Testis (tissue), 3 donors: ENCODE measurements around the gene IL16. TPM values are rescaled to one million over a fixed set of nuclear protein-coding genes. Genes with fewer than 3 reads are reported as not detected.

ENCODE experiments used
- DNase-seq: peaks from one replicate; pipeline ENCODE4 v3.0.0-alpha.2; 2019
- H3K27ac ChIP-seq, 2 donors: fragments of 200-600 bp; sonication (generic); one replicate each; pipeline ENCODE4 v1.5.1; 2019
- H3K27me3 ChIP-seq: fragments of 200-600 bp; sonication (generic); one replicate; pipeline ENCODE4 v1.5.1; 2019
- H3K36me3 ChIP-seq: fragments of 200-600 bp; sonication (generic); one replicate; pipeline ENCODE4 v1.5.1; 2017; ENCODE audit warnings: low read depth; ENCODE audit errors: missing control alignments
- H3K4me1 ChIP-seq: fragments of 200-600 bp; sonication (generic); one replicate; pipeline ENCODE4 v1.5.1; 2019
- H3K4me3 ChIP-seq, 2 donors: fragments of 200-600 bp; sonication (generic); one replicate each; pipeline ENCODE4 v1.5.1; 2017 to 2019
- H3K9me3 ChIP-seq: fragments of 200-600 bp; sonication (generic); one replicate; pipeline ENCODE4 v1.5.1; 2017
- POLR2A ChIP-seq: fragments of 450-650 bp; IDR thresholded peaks from one replicate; pipeline ENCODE4 v1.6.1; 2017; ENCODE audit warnings: antibody characterized with exemption, mild to moderate bottlenecking, moderate library complexity
- WGBS, 2 donors: methylation state at CpG; one replicate each; pipeline ENCODE4 v1.1.5; 2018; 5-methylcytosine and 5-hydroxymethylcytosine counted together
- intact Hi-C: fragments of 100-400 bp; cut with DNase I; formaldehyde crosslinking; loops from one replicate; pipeline ENCODE4 v1.15.1; 2023; ENCODE audit warnings: low total_unique reads
- polyA plus RNA-seq: library from polyadenylated mRNA; stranded (reverse); fragments of 350-450 nt; fragmentation: Illumina TruSeq; extraction: RNeasy Lipid Tissue Mini Kit (QIAGEN cat#74804); gene quantifications from one replicate; pipeline ENCODE4 v1.2.3, GENCODE V29; 2014; ENCODE audit warnings: low read depth, low replicate concordance; ENCODE audit not compliant: insufficient read depth
- total RNA-seq, 2 donors: library from RNA; depleted of rRNA; stranded (reverse); fragments of >200 nt; gene quantifications; one replicate each; pipeline ENCODE4 v1.2.3, GENCODE V29; 2016
- TF ChIP-seq, protein P1 (sequence below), 3 experiments: fragments of 450-650 bp in 2 of 3; fragments of 200-600 bp in 1 of 3; sonication (generic) in 1 of 3; IDR thresholded peaks; one replicate each; pipeline ENCODE4 v1.5.1; 2016 to 2019; ENCODE audit warnings: antibody characterized with exemption in 3 of 3, mild to moderate bottlenecking in 2 of 3, moderate library complexity in 1 of 3

IL16 gene
- total and polyA plus RNA-seq, 3 donors from 2014 or later, result 13.1 to 17.6 (median 14.9) TPM

GRCh38 chr15:81171286-81171685, 25.4 kb upstream of the IL16 start:
- TF ChIP-seq, protein P1, sequence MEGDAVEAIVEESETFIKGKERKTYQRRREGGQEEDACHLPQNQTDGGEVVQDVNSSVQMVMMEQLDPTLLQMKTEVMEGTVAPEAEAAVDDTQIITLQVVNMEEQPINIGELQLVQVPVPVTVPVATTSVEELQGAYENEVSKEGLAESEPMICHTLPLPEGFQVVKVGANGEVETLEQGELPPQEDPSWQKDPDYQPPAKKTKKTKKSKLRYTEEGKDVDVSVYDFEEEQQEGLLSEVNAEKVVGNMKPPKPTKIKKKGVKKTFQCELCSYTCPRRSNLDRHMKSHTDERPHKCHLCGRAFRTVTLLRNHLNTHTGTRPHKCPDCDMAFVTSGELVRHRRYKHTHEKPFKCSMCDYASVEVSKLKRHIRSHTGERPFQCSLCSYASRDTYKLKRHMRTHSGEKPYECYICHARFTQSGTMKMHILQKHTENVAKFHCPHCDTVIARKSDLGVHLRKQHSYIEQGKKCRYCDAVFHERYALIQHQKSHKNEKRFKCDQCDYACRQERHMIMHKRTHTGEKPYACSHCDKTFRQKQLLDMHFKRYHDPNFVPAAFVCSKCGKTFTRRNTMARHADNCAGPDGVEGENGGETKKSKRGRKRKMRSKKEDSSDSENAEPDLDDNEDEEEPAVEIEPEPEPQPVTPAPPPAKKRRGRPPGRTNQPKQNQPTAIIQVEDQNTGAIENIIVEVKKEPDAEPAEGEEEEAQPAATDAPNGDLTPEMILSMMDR (IDR thresholded peaks at IDR 0.05), result no peak
- TF ChIP-seq POLR2A, result no peak
- intact Hi-C loops, result no loop called here
- H3K4me3 ChIP-seq, result no peak overlapping the region
- DNase-seq, result no peak
- H3K4me1 ChIP-seq, result peaks cover 26% of the 10 kb centered on the region
- H3K9me3 ChIP-seq, result no peaks in the 10 kb centered on the region
- no peaks in the 10 kb centered on the region for H3K36me3 ChIP-seq
- H3K27ac ChIP-seq, result peak overlapping the region in 1 of 2 donors; percentile 21
- H3K27me3 ChIP-seq, result no peaks in the 10 kb centered on the region

GRCh38 chr15:81174125-81174791, 22.4 kb upstream of the IL16 start:
- Histone ChIP-seq H3K4me1 (peaks cover 21% of the 10 kb centered on the region), H3K27ac (peak overlapping the region; percentile 9 to 45), H3K27me3 (no peaks in the 10 kb centered on the region), H3K36me3 (no peaks in the 10 kb centered on the region), H3K4me3 (no peak overlapping the region), H3K9me3 (no peaks in the 10 kb centered on the region)
- WGBS, 2 donors, result 52 to 65% methylated on average over 2 of the region's 2 CpGs
- TF ChIP-seq POLR2A, result no peak
- TF ChIP-seq, protein P1 (IDR thresholded peaks at IDR 0.05), result no peak
- DNase-seq, result no peak
- intact Hi-C loops, result no loop called here

GRCh38 chr15:81174792-81175327, 21.8 kb upstream of the IL16 start:
- no peak for DNase-seq
- intact Hi-C loops, result no loop called here
- Histone ChIP-seq H3K4me3 (no peak overlapping the region), H3K27me3 (no peaks in the 10 kb centered on the region), H3K4me1 (peaks cover 21% of the 10 kb centered on the region), H3K9me3 (no peaks in the 10 kb centered on the region), H3K27ac (no peak overlapping the region), H3K36me3 (no peaks in the 10 kb centered on the region)
- 69 to 71% methylated on average over 1 of the region's 1 CpG for WGBS, 2 donors
- TF ChIP-seq POLR2A, result no peak
- TF ChIP-seq, protein P1 (IDR thresholded peaks at IDR 0.05), result peak in 1 of 3 experiments; percentile 7

GRCh38 chr15:81175496-81175895, 21.2 kb upstream of the IL16 start:
- Histone ChIP-seq H3K4me3 (no peak overlapping the region), H3K4me1 (peaks cover 18% of the 10 kb centered on the region), H3K27ac (no peak overlapping the region), H3K9me3 (no peaks in the 10 kb centered on the region), H3K27me3 (no peaks in the 10 kb centered on the region), H3K36me3 (no peaks in the 10 kb centered on the region)
- intact Hi-C loops, result no loop called here
- WGBS, 2 donors, result 86 to 89% methylated on average over 1 of the region's 1 CpG
- DNase-seq, result no peak
- TF ChIP-seq POLR2A, result no peak
- TF ChIP-seq, protein P1 (IDR thresholded peaks at IDR 0.05), result no peak
